GM18519 (cell line): ENCODE measurements around the gene RPS6KA2.

Experiments used
- ATAC-seq: cut with Tn5 transposase; IDR thresholded peaks from one replicate; pipeline ENCODE4 v1.9.1; 2021; ENCODE audit warnings: mild to moderate bottlenecking, moderate library complexity; ENCODE audit not compliant: unreplicated experiment, low FRiP score

RPS6KA2 gene

GRCh38 chr6:166656230-166657151, 29.4 kb upstream of the RPS6KA2 start:
- ATAC-seq, result no peak

GRCh38 chr6:166655713-166656229, 28.7 kb upstream of the RPS6KA2 start:
- ATAC-seq, result no peak

- ATAC-seq, result no peak
These were observed 28.2 kb upstream of the RPS6KA2 start for GRCh38 chr6:166655251-166655650.

- ATAC-seq, result no peak
These were observed 27.5 kb upstream of the RPS6KA2 start for GRCh38 chr6:166654573-166654972.

- no peak for ATAC-seq
These were observed 26.5 kb upstream of the RPS6KA2 start for GRCh38 chr6:166653639-166653941.

GRCh38 chr6:166650824-166651807, 24.1 kb upstream of the RPS6KA2 start:
- no peak for ATAC-seq

GRCh38 chr6:166650047-166650446, 23.0 kb upstream of the RPS6KA2 start:
- ATAC-seq, result no peak

- ATAC-seq, result no peak
These were observed 21.8 kb upstream of the RPS6KA2 start for GRCh38 chr6:166648846-166649245.

GRCh38 chr6:166647896-166648295, 20.8 kb upstream of the RPS6KA2 start:
- ATAC-seq, result no peak

- no peak for ATAC-seq
These were observed 19.7 kb upstream of the RPS6KA2 start for GRCh38 chr6:166646716-166647115.

GRCh38 chr6:166645896-166646295, 18.8 kb upstream of the RPS6KA2 start:
- no peak for ATAC-seq

GRCh38 chr6:166644681-166645080, 17.6 kb upstream of the RPS6KA2 start:
- ATAC-seq, result no peak

- ATAC-seq, result no peak
These were observed 17.0 kb upstream of the RPS6KA2 start for GRCh38 chr6:166643891-166644590.

- ATAC-seq, result no peak
These were observed 15.6 kb upstream of the RPS6KA2 start for GRCh38 chr6:166642646-166643045.

- no peak for ATAC-seq
These were observed 13.4 kb upstream of the RPS6KA2 start for GRCh38 chr6:166640342-166641043.

GRCh38 chr6:166639921-166640320, 12.9 kb upstream of the RPS6KA2 start:
- no peak for ATAC-seq

- ATAC-seq, result no peak
These were observed 11.5 kb upstream of the RPS6KA2 start for GRCh38 chr6:166638573-166638964.

- no peak for ATAC-seq
These were observed 10.9 kb upstream of the RPS6KA2 start for GRCh38 chr6:166637812-166638572.

GRCh38 chr6:166636934-166637333, 9.9 kb upstream of the RPS6KA2 start:
- ATAC-seq, result no peak
